A673 (cell line): ENCODE data around the gene GAK. TPM values are rescaled to one million over a fixed set of nuclear protein-coding genes. Genes with fewer than 3 reads are reported as not detected.

Experiments
- BruUV-seq: library from RNA; stranded (reverse); fragments of 400-500 nt; replicated peaks from 2 replicates; lab custom pipeline; 2021; lab: Mats Ljungman, UMichigan
- CTCF ChIA-PET: fragments of 300-600 bp; sonication (Branson Sonifier 250); formaldehyde crosslinking; loops from one replicate; lab custom pipeline; 2022; ENCODE audit warnings: antibody characterized with exemption; lab: Charles Lee
- POLR2A ChIA-PET: fragments of 300-600 bp; sonication (Branson Sonifier 250); formaldehyde crosslinking; loops from one replicate; lab custom pipeline; 2022; ENCODE audit warnings: antibody characterized with exemption; ENCODE audit not compliant: low non-redundant PET; lab: Charles Lee
- DNase-seq: peaks from one replicate; pipeline ENCODE4 v3.0.0-alpha.2; 2015; ENCODE audit warnings: low spot score
- H3K27ac ChIP-seq: fragments of 200-600 bp; sonication (generic); 2 replicates; pipeline ENCODE4 v1.5.1; 2016; ENCODE audit warnings: mixed run types, low read depth, mild to moderate bottlenecking, mixed read lengths, antibody characterized with exemption, low read length; ENCODE audit not compliant: poor library complexity, severe bottlenecking
- H3K27me3 ChIP-seq: fragments of 200-600 bp; sonication (generic); replicated peaks from 2 replicates; pipeline ENCODE4 v1.6.1; 2017; ENCODE audit warnings: mixed run types, low read depth, mild to moderate bottlenecking, mixed read lengths, antibody characterized with exemption, low read length; ENCODE audit not compliant: insufficient read depth, poor library complexity
- H3K36me3 ChIP-seq: fragments of 200-600 bp; sonication (generic); 2 replicates; pipeline ENCODE4 v1.6.1; 2016; ENCODE audit warnings: mixed run types, mild to moderate bottlenecking, mixed read lengths, antibody characterized with exemption, low read length; ENCODE audit not compliant: insufficient read depth, poor library complexity, severe bottlenecking
- H3K4me1 ChIP-seq: fragments of 200-600 bp; sonication (generic); 2 replicates; pipeline ENCODE4 v1.6.1; 2017; ENCODE audit warnings: mixed run types, mild to moderate bottlenecking, mixed read lengths, antibody characterized with exemption, low read length; ENCODE audit not compliant: insufficient read depth, poor library complexity, severe bottlenecking
- H3K4me3 ChIP-seq: fragments of 200-600 bp; sonication (generic); 2 replicates; pipeline ENCODE4 v1.5.1; 2016; ENCODE audit warnings: low read depth, mixed run types, mild to moderate bottlenecking, mixed read lengths, low read length; ENCODE audit not compliant: poor library complexity, severe bottlenecking
- H3K9me3 ChIP-seq: fragments of 200-600 bp; sonication (generic); 2 replicates; pipeline ENCODE4 v1.6.1; 2016; ENCODE audit warnings: mixed run types, low read depth, mild to moderate bottlenecking, mixed read lengths, antibody characterized with exemption, low read length; ENCODE audit not compliant: poor library complexity, severe bottlenecking
- CTCF ChIP-seq: fragments of 300-800, 200-600 bp; sonication (generic); conservative IDR thresholded peaks from 2 replicates; pipeline ENCODE4 v1.5.1; 2017; ENCODE audit warnings: low read depth, mild to moderate bottlenecking, antibody characterized with exemption, low read length, moderate library complexity, mixed read lengths
- EZH2 ChIP-seq: fragments of 200-600 bp; sonication (generic); IDR thresholded peaks from 2 replicates; pipeline ENCODE4 v1.6.1; 2017; ENCODE audit warnings: borderline replicate concordance, low read depth, mild to moderate bottlenecking, mixed read lengths, antibody characterized with exemption, low read length; ENCODE audit not compliant: poor library complexity, severe bottlenecking
- intact Hi-C: fragments of 100-400 bp; cut with micrococcal nuclease; formaldehyde crosslinking; loops from one replicate; pipeline ENCODE4 v1.10.0; 2022; ENCODE audit not compliant: unreplicated experiment
- total RNA-seq: library from RNA; stranded (reverse); gene quantifications from 2 replicates; pipeline ENCODE4 v1.2.3, GENCODE V29; 2021

Gene GAK
- total RNA-seq, 1 experiment from 2014 or later, result 96.2 TPM

- BruUV-seq, result no TSS peak
- POLR2A ChIA-PET, result no interaction called here
- H3K27ac ChIP-seq, result no peak overlapping the region
- no peaks in the 10 kb centered on the region for H3K36me3 ChIP-seq
- intact Hi-C loops, result no loop called here
- no peaks in the 10 kb centered on the region for H3K9me3 ChIP-seq
- CTCF ChIA-PET, result no interaction called here
- no peaks in the 10 kb centered on the region for H3K27me3 ChIP-seq
- DNase-seq, result no peak
- TF ChIP-seq EZH2, result no peak
- TF ChIP-seq CTCF, result no peak
- no peak overlapping the region for H3K4me3 ChIP-seq
- H3K4me1 ChIP-seq, result peaks cover 8% of the 10 kb centered on the region
These were observed 42.6 kb upstream of the GAK start for GRCh38 chr4:974668-975067.

DNA sequence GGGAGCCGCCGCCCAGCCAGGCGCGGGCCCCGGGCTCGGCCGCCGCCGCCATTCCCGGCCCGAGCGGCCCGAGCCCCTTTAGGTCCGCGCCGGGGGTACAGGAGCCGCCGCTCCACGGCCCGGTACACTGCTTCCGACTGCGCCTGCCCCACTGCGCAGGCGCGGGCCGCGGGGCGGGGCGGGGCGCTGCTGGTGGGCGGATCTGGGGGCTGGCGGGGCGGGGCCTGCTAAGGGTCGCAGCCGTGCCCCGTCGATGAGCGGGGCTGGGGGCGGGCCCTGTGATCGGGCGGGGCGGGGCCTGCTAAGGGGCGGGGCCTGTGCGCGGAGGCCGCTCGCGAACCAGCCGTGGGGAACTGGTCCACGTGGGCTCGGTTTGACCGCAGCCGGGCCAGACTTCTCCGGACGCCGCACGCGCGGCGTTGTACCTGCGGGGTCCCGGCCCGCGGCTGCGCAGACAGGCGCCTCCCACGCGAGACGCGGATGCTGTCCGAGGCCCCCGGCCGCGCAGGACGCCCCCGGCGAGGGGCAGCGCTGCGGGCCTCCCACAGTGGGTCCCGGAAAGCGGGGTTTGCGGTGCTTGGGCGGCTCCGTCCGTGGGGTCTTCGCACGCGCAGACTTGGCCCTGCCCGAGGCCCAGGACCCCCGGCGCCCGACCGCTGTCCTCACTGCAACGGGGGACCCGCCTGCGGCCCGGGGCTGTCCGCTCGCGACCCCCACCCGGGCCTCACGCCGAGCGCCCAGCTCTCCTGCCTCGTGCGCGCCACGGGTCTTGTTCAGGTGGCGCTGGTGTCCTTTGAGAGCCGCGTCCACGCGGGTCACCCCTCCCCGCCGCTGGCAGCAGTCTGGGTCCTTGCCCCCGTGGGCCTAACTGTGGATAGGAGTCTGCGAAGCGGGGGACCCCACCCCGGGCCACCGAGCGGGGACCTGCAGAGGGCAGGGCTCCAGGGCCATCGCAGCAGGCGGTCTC lies 41.6 kb upstream of the GAK start, which contains the start of gene DGKQ:
Gene DGKQ (minus strand): TSS at position 139 of the 967 bp plus-strand sequence. CDS start 87 bp downstream, at position 52.
- no TSS peak for BruUV-seq
- Histone ChIP-seq H3K4me3 (peak within 1 kb of the TSS; percentile 76), H3K27me3 (no peaks in the 10 kb centered on the region), H3K27ac (no peak within 1 kb of the TSS), H3K9me3 (no peaks in the 10 kb centered on the region), H3K4me1 (peaks cover under 1% of the 10 kb centered on the region), H3K36me3 (no peaks in the 10 kb centered on the region)
- TF ChIP-seq EZH2 (no peak), CTCF (no peak)
- CTCF ChIA-PET, result no interaction called here
- intact Hi-C loops, result no loop called here
- peak; percentile 85 for DNase-seq
- POLR2A ChIA-PET, result no interaction called here

DNA sequence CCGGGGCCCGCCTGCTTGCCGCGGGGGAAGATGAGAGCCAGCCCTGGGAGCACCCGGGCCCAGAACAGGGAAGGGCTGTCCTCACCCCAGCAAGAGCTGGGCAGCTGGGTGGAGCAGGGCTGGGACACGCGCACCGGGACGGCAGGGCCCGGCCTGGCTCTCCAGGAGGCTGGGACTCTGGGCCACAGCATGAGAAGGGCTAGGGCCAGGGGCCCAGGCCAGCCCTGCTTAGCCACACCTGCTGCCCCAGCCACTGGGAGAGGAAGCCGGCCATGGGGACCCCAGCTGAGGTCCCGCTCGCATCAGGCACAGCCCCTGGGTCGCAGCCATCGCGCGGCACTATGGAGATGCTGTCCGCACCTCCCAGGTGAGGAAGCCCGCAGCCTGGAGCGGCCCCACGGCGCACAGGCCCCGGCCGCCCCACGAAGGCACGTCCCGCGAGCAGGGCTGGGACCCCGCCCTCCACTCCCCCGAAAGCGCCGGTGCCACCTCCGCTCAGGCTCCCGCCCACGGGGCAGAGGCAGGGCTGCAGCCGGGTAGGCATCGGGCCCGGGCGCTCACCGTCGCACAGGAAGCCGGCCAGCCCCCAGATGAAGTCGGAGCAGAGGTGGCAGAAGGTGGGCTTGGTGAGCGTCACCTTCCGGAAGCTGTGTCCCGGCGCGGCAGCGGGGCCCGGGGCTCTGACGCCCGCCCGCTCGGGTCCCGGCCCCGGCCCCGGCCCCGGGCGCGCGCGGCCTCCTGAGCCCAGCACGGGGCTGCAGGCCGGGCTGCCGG lies 40.7 kb upstream of the GAK start:
- intact Hi-C loops, result no loop called here
- H3K27me3 ChIP-seq, result no peaks in the 10 kb centered on the region
- TF ChIP-seq EZH2, result no peak
- no peak for TF ChIP-seq CTCF
- H3K9me3 ChIP-seq, result no peaks in the 10 kb centered on the region
- peak; percentile 19 for DNase-seq
- H3K27ac ChIP-seq, result no peak overlapping the region
- no peaks in the 10 kb centered on the region for H3K36me3 ChIP-seq
- no TSS peak for BruUV-seq
- ChIA-PET POLR2A (interaction anchor here (0.6 kb wide), 1 partner anchor 374 kb away, joined by 6 read pairs; the partner anchor contains the start of gene UVSSA), CTCF (no interaction called here)
- H3K4me3 ChIP-seq, result peak overlapping the region; percentile 76
- no peaks in the 10 kb centered on the region for H3K4me1 ChIP-seq
